ENCODE data around the gene MACROD2.

DNA sequence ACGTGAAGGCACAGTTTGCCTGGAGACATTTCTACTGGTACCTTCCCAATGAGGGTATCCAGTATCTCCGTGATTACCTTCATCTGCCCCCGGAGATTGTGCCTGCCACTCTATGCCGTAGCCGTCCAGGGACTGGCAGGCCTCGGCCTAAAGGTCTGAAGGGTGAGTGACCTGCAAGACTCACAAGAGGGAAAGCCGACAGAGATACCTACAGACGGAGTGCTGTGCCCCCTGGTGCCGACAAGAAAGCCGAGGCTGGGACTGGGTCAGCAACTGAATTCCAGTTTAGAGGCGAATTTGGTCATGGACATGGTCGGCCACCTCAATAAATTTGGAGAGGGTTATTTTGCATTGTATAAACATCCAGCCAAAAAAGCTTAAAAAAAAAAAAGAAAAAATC lies 762.4 kb downstream of the MACROD2 start:
- TF ChIP-seq, protein P1, sequence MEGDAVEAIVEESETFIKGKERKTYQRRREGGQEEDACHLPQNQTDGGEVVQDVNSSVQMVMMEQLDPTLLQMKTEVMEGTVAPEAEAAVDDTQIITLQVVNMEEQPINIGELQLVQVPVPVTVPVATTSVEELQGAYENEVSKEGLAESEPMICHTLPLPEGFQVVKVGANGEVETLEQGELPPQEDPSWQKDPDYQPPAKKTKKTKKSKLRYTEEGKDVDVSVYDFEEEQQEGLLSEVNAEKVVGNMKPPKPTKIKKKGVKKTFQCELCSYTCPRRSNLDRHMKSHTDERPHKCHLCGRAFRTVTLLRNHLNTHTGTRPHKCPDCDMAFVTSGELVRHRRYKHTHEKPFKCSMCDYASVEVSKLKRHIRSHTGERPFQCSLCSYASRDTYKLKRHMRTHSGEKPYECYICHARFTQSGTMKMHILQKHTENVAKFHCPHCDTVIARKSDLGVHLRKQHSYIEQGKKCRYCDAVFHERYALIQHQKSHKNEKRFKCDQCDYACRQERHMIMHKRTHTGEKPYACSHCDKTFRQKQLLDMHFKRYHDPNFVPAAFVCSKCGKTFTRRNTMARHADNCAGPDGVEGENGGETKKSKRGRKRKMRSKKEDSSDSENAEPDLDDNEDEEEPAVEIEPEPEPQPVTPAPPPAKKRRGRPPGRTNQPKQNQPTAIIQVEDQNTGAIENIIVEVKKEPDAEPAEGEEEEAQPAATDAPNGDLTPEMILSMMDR (IDR thresholded peaks at IDR 0.05) = no peak
- TF ChIP-seq POLR2A (IDR thresholded peaks at IDR 0.05) = no peak
